ENCODE measurements around the gene MRPL40. TPM values are rescaled to one million over a fixed set of nuclear protein-coding genes. Genes with fewer than 3 reads are reported as not detected.

The MRPL40 gene
- polyA plus RNA-seq, 1 donor from 2014 or later: 32.5 TPM

- H3F3A ChIP-seq (ENCODE audit: insufficient read depth, low read length, poor library complexity, severe bottlenecking): no peaks in the 10 kb centered on the region
- no peak overlapping the region for H3K4me3 ChIP-seq (ENCODE audit: low read length)
Observed at GRCh38 chr22:19393704-19394103, 38.6 kb upstream of the MRPL40 start.

GRCh38 chr22:19394274-19395050, 37.9 kb upstream of the MRPL40 start:
- Histone ChIP-seq H3K27ac (ENCODE audit: low read length) (no peak overlapping the region), H3F3A (ENCODE audit: insufficient read depth, low read length, poor library complexity, severe bottlenecking) (no peaks in the 10 kb centered on the region), H3K4me3 (ENCODE audit: low read length) (no peak overlapping the region), H3K27me3 (ENCODE audit: insufficient read depth, low read depth, low read length) (no peaks in the 10 kb centered on the region), H3K9ac (ENCODE audit: low read length) (no peak overlapping the region), H3K79me2 (replicated peaks; ENCODE audit: insufficient read depth, low read length) (no peaks in the 10 kb centered on the region), H3K9me3 (ENCODE audit: low read length) (no peaks in the 10 kb centered on the region), H2AFZ (ENCODE audit: low read depth, low read length) (no peak overlapping the region), H3K36me3 (ENCODE audit: insufficient read depth, low read length) (peaks cover 4% of the 10 kb centered on the region), H3K9me2 (ENCODE audit: insufficient read depth, low read length) (no peaks in the 10 kb centered on the region), H3K4me2 (ENCODE audit: low read length) (no peak overlapping the region), H4K20me1 (ENCODE audit: insufficient read depth) (no peaks in the 10 kb centered on the region)
- TF ChIP-seq SMC3 (conservative IDR thresholded peaks at IDR 0.05; ENCODE audit: poor library complexity) (no peak), TAF1 (IDR thresholded peaks at IDR 0.05; ENCODE audit: low read depth) (no peak), EP300 (conservative IDR thresholded peaks at IDR 0.05; ENCODE audit: poor library complexity, severe bottlenecking) (no peak), POLR2AphosphoS5 (IDR thresholded peaks at IDR 0.05) (no peak), EZH2 (IDR thresholded peaks at IDR 0.05; ENCODE audit: borderline replicate concordance, insufficient read depth, low read length, poor library complexity, severe bottlenecking) (no peak), REST (IDR thresholded peaks at IDR 0.05; ENCODE audit: borderline replicate concordance) (no peak), CTCF (IDR thresholded peaks at IDR 0.05; ENCODE audit: poor library complexity, severe bottlenecking) (no peak), RAD21 (conservative IDR thresholded peaks at IDR 0.05) (no peak), MXI1 (conservative IDR thresholded peaks at IDR 0.05; ENCODE audit: poor library complexity, severe bottlenecking) (no peak)

More at GRCh38 chr22:19393704-19394103, 38.6 kb upstream of the MRPL40 start:
- H3K9me2 ChIP-seq (ENCODE audit: insufficient read depth, low read length): no peaks in the 10 kb centered on the region
- no peaks in the 10 kb centered on the region for H3K9me3 ChIP-seq (ENCODE audit: low read length)
- H3K4me2 ChIP-seq (ENCODE audit: low read length): no peak overlapping the region
- no peak overlapping the region for H3K9ac ChIP-seq (ENCODE audit: low read length)
- peaks cover 4% of the 10 kb centered on the region for H3K36me3 ChIP-seq (ENCODE audit: insufficient read depth, low read length)
- no peak overlapping the region for H3K27ac ChIP-seq (ENCODE audit: low read length)
- no peaks in the 10 kb centered on the region for H4K20me1 ChIP-seq (ENCODE audit: insufficient read depth)
- no peak overlapping the region for H2AFZ ChIP-seq (ENCODE audit: low read depth, low read length)
- H3K27me3 ChIP-seq (ENCODE audit: insufficient read depth, low read depth, low read length): no peaks in the 10 kb centered on the region
- no peak for TF ChIP-seq POLR2AphosphoS5 (IDR thresholded peaks at IDR 0.05)
- TF ChIP-seq EP300 (conservative IDR thresholded peaks at IDR 0.05; ENCODE audit: poor library complexity, severe bottlenecking): no peak
- TF ChIP-seq EZH2 (IDR thresholded peaks at IDR 0.05; ENCODE audit: borderline replicate concordance, insufficient read depth, low read length, poor library complexity, severe bottlenecking): no peak
- no peak for TF ChIP-seq REST (IDR thresholded peaks at IDR 0.05; ENCODE audit: borderline replicate concordance)
- TF ChIP-seq TAF1 (IDR thresholded peaks at IDR 0.05; ENCODE audit: low read depth): no peak
- TF ChIP-seq SMC3 (conservative IDR thresholded peaks at IDR 0.05; ENCODE audit: poor library complexity): no peak
- TF ChIP-seq MXI1 (conservative IDR thresholded peaks at IDR 0.05; ENCODE audit: poor library complexity, severe bottlenecking): no peak
- H3K79me2 ChIP-seq (replicated peaks; ENCODE audit: insufficient read depth, low read length): no peaks in the 10 kb centered on the region
